Measurements from ENCODE around the gene ATOX1.

DNA sequence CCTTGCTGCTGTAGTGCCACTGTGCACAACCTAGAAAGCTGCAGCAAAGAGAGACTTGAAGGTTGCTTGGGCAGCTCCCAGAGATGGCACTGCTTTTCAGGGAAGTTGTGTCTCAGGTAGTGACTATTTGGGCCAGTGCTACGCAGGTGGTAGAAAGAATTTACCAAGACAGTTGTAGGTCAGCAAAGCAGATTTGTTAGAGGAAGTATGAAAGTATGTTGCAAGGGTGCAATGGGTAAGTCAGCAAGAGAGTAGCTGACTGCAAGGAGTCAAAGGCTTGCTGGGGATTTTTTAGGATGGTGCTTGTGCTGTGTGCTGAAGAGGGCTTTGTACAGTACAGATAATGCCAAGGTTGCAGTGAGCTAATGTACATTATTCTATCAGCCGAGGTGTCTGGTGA is 38.2 kb downstream of the ATOX1 start:
- TF ChIP-seq EZH2 (IDR thresholded peaks at IDR 0.05; ENCODE audit: insufficient read depth, low read length): no peak
- TF ChIP-seq, protein P1, sequence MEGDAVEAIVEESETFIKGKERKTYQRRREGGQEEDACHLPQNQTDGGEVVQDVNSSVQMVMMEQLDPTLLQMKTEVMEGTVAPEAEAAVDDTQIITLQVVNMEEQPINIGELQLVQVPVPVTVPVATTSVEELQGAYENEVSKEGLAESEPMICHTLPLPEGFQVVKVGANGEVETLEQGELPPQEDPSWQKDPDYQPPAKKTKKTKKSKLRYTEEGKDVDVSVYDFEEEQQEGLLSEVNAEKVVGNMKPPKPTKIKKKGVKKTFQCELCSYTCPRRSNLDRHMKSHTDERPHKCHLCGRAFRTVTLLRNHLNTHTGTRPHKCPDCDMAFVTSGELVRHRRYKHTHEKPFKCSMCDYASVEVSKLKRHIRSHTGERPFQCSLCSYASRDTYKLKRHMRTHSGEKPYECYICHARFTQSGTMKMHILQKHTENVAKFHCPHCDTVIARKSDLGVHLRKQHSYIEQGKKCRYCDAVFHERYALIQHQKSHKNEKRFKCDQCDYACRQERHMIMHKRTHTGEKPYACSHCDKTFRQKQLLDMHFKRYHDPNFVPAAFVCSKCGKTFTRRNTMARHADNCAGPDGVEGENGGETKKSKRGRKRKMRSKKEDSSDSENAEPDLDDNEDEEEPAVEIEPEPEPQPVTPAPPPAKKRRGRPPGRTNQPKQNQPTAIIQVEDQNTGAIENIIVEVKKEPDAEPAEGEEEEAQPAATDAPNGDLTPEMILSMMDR (IDR thresholded peaks at IDR 0.05; ENCODE audit: insufficient read depth, low read depth, low read length): no peak
